ENCODE measurements around the gene LRRN4.

The LRRN4 gene

GRCh38 chr20:6044115-6044514 lies 9.7 kb downstream of the LRRN4 start:
- TF ChIP-seq CTCF (IDR thresholded peaks at IDR 0.05; ENCODE audit: low read depth, low read length, poor library complexity, severe bottlenecking), result no peak
- no peak for TF ChIP-seq EZH2phosphoT487 (IDR thresholded peaks at IDR 0.05; ENCODE audit: borderline replicate concordance, low read length)
- Histone ChIP-seq H3K27me3 (ENCODE audit: control insufficient read depth, low read length) (no peaks in the 10 kb centered on the region), H3K9me3 (ENCODE audit: control insufficient read depth, insufficient read depth, low read length) (no peaks in the 10 kb centered on the region), H3K36me3 (ENCODE audit: control insufficient read depth, low read length) (peaks cover 21% of the 10 kb centered on the region), H3K4me3 (ENCODE audit: low read length) (no peak overlapping the region), H3K4me1 (ENCODE audit: control insufficient read depth, low read length) (no peaks in the 10 kb centered on the region), H3F3A (ENCODE audit: control insufficient read depth, insufficient read depth) (no peaks in the 10 kb centered on the region), H3K9me2 (replicated peaks; ENCODE audit: control insufficient read depth, low read length) (no peaks in the 10 kb centered on the region), H3K27ac (ENCODE audit: low read depth, low read length) (no peak overlapping the region), H3K79me2 (ENCODE audit: control insufficient read depth, low read length) (no peaks in the 10 kb centered on the region), H3K4me2 (ENCODE audit: low read length) (no peak overlapping the region), H4K20me1 (ENCODE audit: control insufficient read depth, insufficient read depth, low read depth, low read length) (no peaks in the 10 kb centered on the region)

GRCh38 chr20:6041808-6042265 lies 12.0 kb downstream of the LRRN4 start:
- Histone ChIP-seq H3K9me3 (ENCODE audit: control insufficient read depth, insufficient read depth, low read length) (no peaks in the 10 kb centered on the region), H3K36me3 (ENCODE audit: control insufficient read depth, low read length) (peaks cover 42% of the 10 kb centered on the region), H3K9me2 (replicated peaks; ENCODE audit: control insufficient read depth, low read length) (no peaks in the 10 kb centered on the region), H3K27ac (ENCODE audit: low read depth, low read length) (no peak overlapping the region), H3K4me1 (ENCODE audit: control insufficient read depth, low read length) (no peaks in the 10 kb centered on the region), H3K4me3 (ENCODE audit: low read length) (no peak overlapping the region), H3K79me2 (ENCODE audit: control insufficient read depth, low read length) (no peaks in the 10 kb centered on the region), H3K4me2 (ENCODE audit: low read length) (no peak overlapping the region), H4K20me1 (ENCODE audit: control insufficient read depth, insufficient read depth, low read depth, low read length) (no peaks in the 10 kb centered on the region), H3K27me3 (ENCODE audit: control insufficient read depth, low read length) (no peaks in the 10 kb centered on the region), H3F3A (ENCODE audit: control insufficient read depth, insufficient read depth) (no peaks in the 10 kb centered on the region)
- no peak for TF ChIP-seq CTCF (IDR thresholded peaks at IDR 0.05; ENCODE audit: low read depth, low read length, poor library complexity, severe bottlenecking)
- no peak for TF ChIP-seq EZH2phosphoT487 (IDR thresholded peaks at IDR 0.05; ENCODE audit: borderline replicate concordance, low read length)

- Histone ChIP-seq H3K4me3 (ENCODE audit: low read length) (no peak overlapping the region), H3K9me2 (replicated peaks; ENCODE audit: control insufficient read depth, low read length) (no peaks in the 10 kb centered on the region), H3K79me2 (ENCODE audit: control insufficient read depth, low read length) (no peaks in the 10 kb centered on the region), H3K36me3 (ENCODE audit: control insufficient read depth, low read length) (peaks cover 48% of the 10 kb centered on the region), H3K4me2 (ENCODE audit: low read length) (no peak overlapping the region), H3K9me3 (ENCODE audit: control insufficient read depth, insufficient read depth, low read length) (no peaks in the 10 kb centered on the region), H3K27ac (ENCODE audit: low read depth, low read length) (no peak overlapping the region), H3F3A (ENCODE audit: control insufficient read depth, insufficient read depth) (no peaks in the 10 kb centered on the region), H3K4me1 (ENCODE audit: control insufficient read depth, low read length) (no peaks in the 10 kb centered on the region), H3K27me3 (ENCODE audit: control insufficient read depth, low read length) (no peaks in the 10 kb centered on the region), H4K20me1 (ENCODE audit: control insufficient read depth, insufficient read depth, low read depth, low read length) (no peaks in the 10 kb centered on the region)
- no peak for TF ChIP-seq EZH2phosphoT487 (IDR thresholded peaks at IDR 0.05; ENCODE audit: borderline replicate concordance, low read length)
- no peak for TF ChIP-seq CTCF (IDR thresholded peaks at IDR 0.05; ENCODE audit: low read depth, low read length, poor library complexity, severe bottlenecking)
Measured at GRCh38 chr20:6040958-6041807, 12.7 kb downstream of the LRRN4 start.

All from DOHH2 (cell line).